Epithelial cell of proximal tubule (primary cell): ENCODE data around the gene XIAP. TPM values are rescaled to one million over a fixed set of nuclear protein-coding genes. Genes with fewer than 3 reads are reported as not detected.
A peak's percentile ranks its signal among the peaks of the same experiment; 100 is the strongest.
"Not testable (repeated sequence)": the region's sequence is repeated elsewhere in the genome, so short reads cannot be mapped to it uniquely, and the experiment has no call there.

ENCODE experiments used
- DNase-seq: peaks from one replicate; pipeline ENCODE4 v3.0.0-alpha.2; 2011; ENCODE audit warnings: low read depth
- H3K4me3 ChIP-seq: 2 replicates; pipeline ENCODE4 v1.5.1; 2011; ENCODE audit warnings: low read depth, mild to moderate bottlenecking, low read length
- total RNA-seq: library from RNA; depleted of rRNA; stranded (reverse); fragments of >200 nt; gene quantifications from 2 replicates; pipeline ENCODE4 v1.2.3, GENCODE V29; 2015
- TF ChIP-seq, protein P1 (sequence below): conservative IDR thresholded peaks from 2 replicates; pipeline ENCODE4 v1.5.1; 2012; ENCODE audit warnings: low read depth, mild to moderate bottlenecking, low read length

Gene XIAP
- total RNA-seq, 1 donor from 2014 or later: 21.9 TPM

DNA sequence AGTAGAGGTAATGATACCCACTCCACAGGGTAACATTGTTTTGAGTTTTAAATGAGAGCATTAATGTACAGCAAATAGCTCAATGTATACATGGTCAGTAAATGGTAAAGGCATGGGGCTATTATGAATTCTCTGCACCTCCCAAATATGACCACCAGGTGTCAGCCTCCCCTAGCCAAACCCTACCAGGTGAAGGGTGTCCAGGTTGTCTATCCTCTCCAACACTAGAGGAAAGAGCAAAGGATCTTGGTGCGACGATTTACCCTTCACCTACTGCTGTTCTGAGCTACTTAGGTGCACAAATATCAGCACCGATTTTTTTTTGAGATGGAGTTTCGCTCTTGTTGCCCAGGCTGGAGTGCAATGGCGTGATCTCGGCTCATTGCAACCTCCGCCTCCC lies 26.5 kb upstream of the XIAP start:
- TF ChIP-seq, protein P1, sequence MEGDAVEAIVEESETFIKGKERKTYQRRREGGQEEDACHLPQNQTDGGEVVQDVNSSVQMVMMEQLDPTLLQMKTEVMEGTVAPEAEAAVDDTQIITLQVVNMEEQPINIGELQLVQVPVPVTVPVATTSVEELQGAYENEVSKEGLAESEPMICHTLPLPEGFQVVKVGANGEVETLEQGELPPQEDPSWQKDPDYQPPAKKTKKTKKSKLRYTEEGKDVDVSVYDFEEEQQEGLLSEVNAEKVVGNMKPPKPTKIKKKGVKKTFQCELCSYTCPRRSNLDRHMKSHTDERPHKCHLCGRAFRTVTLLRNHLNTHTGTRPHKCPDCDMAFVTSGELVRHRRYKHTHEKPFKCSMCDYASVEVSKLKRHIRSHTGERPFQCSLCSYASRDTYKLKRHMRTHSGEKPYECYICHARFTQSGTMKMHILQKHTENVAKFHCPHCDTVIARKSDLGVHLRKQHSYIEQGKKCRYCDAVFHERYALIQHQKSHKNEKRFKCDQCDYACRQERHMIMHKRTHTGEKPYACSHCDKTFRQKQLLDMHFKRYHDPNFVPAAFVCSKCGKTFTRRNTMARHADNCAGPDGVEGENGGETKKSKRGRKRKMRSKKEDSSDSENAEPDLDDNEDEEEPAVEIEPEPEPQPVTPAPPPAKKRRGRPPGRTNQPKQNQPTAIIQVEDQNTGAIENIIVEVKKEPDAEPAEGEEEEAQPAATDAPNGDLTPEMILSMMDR: peak; percentile 67
- no peak overlapping the region for H3K4me3 ChIP-seq
- no peak for DNase-seq

DNA sequence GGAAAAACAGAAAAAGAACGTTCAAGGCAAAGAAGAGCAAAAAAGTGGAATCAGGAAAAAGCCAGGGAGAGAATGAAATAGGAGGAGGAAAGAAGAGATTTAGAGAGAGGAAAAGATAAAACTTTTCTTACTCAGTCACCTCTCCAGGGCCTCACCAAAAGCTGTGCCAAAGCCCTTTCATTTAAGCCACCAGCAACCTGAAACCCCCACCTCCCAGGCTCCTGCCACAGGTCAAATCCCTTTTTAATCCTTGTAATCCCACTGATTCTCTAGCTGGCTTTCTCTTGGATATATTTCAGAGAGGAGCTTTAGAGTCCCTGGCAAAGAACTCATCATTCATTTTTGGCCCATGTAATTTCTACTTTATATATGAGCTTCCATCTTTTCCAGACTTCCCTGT lies 25.7 kb upstream of the XIAP start:
- TF ChIP-seq, protein P1: no peak
- H3K4me3 ChIP-seq: no peak overlapping the region
- DNase-seq: no peak

DNA sequence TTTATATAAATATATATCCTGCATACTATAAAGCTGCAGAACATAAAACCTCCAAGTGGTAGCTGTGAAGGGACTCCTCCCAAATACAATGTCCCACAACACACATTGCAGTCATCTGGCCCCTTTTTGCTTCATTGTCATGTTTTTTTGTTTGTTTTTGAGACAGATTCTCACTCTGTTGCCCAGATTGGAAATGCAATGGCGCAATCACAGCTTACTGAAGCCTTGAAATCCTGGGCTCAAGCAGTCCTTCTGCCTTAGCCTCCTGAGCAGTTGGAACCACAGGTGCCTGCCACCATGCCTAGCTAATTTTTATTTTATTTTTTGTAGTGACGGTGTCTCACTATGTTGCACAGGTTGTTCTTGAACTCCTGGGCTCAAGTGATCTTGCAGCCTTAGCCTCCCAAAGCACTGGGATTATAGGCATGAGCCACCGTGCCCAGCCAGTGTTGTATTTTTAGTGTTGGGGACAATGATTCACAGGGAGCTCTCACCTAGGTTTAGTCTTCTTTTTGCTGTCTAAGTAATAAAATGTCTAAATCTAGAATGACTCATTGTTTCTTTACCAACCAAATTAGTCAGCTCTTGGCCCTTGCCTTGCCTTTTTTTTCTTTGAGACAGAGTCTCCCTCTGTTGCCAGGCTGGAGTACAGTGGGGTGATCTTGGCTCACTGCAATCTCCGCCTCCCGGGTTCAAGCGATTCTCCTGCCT lies 24.0 kb upstream of the XIAP start:
- DNase-seq: no peak
- H3K4me3 ChIP-seq: no peak overlapping the region
- TF ChIP-seq, protein P1: no peak

DNA sequence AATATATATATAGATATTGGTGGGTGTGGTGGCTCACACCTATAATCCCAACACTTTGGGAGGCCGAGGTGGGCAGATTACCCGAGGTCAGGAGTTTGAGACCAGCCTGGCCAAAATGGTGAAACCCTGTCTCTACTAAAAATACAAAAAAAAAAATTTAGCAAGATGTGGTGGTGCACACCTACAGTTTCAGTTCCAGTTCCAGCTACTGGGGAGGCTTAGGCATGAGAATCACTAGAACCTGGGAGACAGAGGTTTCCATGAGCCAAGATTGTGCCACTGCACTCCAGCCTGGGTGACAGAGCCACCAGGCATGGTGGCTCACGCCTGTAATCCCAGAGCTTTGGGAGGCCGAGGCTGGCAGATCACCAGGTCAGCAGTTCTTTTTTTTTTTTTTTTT lies 14.7 kb upstream of the XIAP start:
- not testable (repeated sequence) for DNase-seq, H3K4me3 ChIP-seq

DNA sequence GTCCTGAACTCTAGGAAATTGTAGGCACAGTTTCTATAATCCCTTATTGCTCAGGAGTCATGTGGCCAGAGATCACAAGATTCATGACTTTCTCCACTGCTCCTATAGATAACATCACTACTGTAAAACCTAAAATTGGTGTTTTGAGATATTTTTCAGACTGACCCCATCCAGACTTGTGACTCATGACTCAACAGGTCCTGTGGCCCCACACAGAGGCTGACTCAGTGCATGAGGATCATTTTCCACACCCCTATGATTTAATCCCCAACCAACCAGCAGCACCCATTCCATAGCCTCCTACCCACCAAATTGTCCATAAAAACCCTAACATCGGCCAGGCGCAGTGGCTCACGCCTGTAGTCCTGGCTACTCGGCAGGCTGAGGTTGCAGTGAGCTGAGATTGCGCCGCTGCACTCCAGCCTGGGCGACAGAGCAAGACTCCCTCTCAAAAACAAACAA lies 13.2 kb upstream of the XIAP start:
- H3K4me3 ChIP-seq: no peak overlapping the region
- no peak for DNase-seq
- TF ChIP-seq, protein P1: no peak

DNA sequence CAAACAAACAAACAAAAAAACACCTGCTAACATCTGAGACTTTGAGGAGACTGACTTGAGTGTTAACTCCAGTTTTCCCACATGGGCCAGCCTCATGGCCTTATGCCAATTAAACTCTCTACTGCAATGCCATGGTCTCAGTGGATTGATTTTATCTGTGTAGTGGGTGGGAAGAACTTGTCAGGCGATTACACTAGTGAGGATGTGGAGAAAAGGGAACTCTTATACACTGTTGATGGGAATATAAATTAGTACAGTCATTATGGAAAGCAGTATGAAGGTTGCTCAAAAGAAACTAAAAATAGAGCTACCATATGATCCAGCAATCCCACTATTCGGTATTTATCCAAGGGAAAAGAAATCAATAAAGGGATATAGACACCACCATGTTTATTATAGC lies 12.8 kb upstream of the XIAP start:
- no peak overlapping the region for H3K4me3 ChIP-seq
- no peak for DNase-seq
- TF ChIP-seq, protein P1: no peak

DNA sequence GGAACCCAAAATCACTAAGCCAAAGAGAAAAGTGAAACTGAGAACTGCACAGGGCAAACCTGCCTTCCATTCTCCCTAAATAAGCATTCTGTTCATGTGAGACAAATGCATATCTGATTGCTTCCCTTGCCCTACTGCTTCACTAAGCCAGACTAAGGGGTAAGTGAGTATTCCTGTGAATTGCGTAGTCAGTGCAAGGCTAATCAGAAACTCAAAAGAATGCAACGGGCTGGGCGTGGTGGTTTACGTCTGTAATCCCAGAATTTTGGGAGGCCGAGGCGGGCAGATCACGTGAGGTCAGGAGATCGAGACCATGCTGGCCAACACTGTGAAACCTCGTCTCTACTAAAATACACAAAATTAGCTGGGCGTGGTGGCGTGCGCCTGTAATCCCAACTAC lies 10.8 kb upstream of the XIAP start:
- H3K4me3 ChIP-seq: no peak overlapping the region
- TF ChIP-seq, protein P1: no peak
- DNase-seq: no peak

DNA sequence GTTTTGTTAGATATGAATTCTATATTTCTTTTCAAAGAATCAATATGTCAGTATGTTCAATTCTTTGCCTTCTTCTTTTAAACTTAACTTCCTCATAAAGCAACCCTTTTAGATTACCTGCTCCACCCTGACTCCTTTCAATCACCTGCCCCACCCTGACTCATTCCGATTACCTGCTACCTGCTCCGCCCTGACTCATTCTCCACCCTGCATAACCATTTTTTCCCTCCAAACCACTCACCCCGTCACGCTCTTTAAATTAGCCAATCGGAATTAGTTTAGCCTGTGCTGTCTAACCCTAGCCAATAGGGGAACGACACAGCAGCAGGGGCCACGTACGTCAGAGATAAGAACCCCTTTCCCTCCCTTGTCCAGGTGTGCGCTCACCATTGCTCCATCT lies 9.9 kb upstream of the XIAP start:
- H3K4me3 ChIP-seq, DNase-seq: not testable (repeated sequence)
